NT2/D1 (cell line): ENCODE results near the gene TEX14.

Source experiments
- SUZ12 ChIP-seq: IDR thresholded peaks from 2 replicates; pipeline ENCODE4 v1.6.1; 2011; ENCODE audit not compliant: insufficient read length, insufficient read depth; ENCODE audit errors: extremely low read depth
- ZNF274 ChIP-seq: IDR thresholded peaks from 2 replicates; pipeline ENCODE4 v1.6.1; 2011; ENCODE audit warnings: mild to moderate bottlenecking, low read depth, low read length

DNA sequence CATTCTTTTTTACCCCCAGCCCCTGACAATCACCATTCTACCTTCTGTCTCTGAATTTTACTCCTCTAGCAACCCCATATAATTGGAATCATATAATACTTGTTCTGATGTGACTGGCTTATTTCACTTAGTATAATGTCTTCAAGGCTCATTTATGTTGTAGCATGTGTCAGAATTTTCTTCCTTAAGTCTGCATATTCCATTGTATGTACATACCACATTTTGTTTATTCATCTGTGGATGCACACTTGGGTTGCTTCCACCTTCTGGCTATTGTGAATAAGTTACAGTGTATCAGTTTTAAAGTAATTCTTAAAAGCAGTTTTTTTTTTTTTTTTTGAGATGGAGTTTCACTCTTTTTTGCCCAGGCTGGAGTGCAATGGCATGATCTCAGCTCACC, 39.1 kb upstream of the TEX14 start:
- no peak for TF ChIP-seq ZNF274
- TF ChIP-seq SUZ12 = no peak
